GM23338 (cell line): Measurements from ENCODE around the gene KCNH5. TPM values are rescaled to one million over a fixed set of nuclear protein-coding genes. Genes with fewer than 3 reads are reported as not detected.

Experiments used
- ATAC-seq: fragments of 200-7000 bp; cut with Tn5 transposase; 3 replicates; pipeline ENCODE4 v1.9.1; 2020
- DNase-seq: peaks from one replicate; pipeline ENCODE4 v3.0.0-alpha.2; 2015; ENCODE audit warnings: low spot score
- H2AFZ ChIP-seq: fragments of 200-600 bp; sonication (generic); 2 replicates; pipeline ENCODE4 v1.8.0; 2016; ENCODE audit warnings: antibody characterized with exemption, mild to moderate bottlenecking, moderate library complexity
- H3F3A ChIP-seq: fragments of 200-600 bp; sonication (generic); replicated peaks from 2 replicates; pipeline ENCODE4 v1.8.0; 2017; ENCODE audit warnings: antibody characterized with exemption, mixed run types, low read depth
- H3K27ac ChIP-seq: fragments of 200-600 bp; sonication (generic); 2 replicates; pipeline ENCODE4 v1.6.1; 2016; ENCODE audit warnings: low read depth
- H3K27me3 ChIP-seq: fragments of 200-600 bp; sonication (generic); 2 replicates; pipeline ENCODE4 v1.8.0; 2016; ENCODE audit warnings: mild to moderate bottlenecking, mixed run types, moderate library complexity; ENCODE audit not compliant: insufficient read depth
- H3K36me3 ChIP-seq: fragments of 200-600 bp; sonication (generic); 2 replicates; pipeline ENCODE4 v1.8.0; 2016; ENCODE audit warnings: mild to moderate bottlenecking; ENCODE audit not compliant: insufficient read depth
- H3K4me1 ChIP-seq: fragments of 200-600 bp; sonication (generic); 2 replicates; pipeline ENCODE4 v1.8.0; 2016; ENCODE audit warnings: mild to moderate bottlenecking, moderate library complexity; ENCODE audit not compliant: insufficient read depth
- H3K4me2 ChIP-seq: fragments of 200-600 bp; sonication (generic); 2 replicates; pipeline ENCODE4 v1.7.1; 2017; ENCODE audit warnings: mixed run types
- H3K4me3 ChIP-seq: fragments of 200-600 bp; sonication (generic); 2 replicates; pipeline ENCODE4 v1.6.1; 2016; ENCODE audit warnings: mixed run types
- H3K79me2 ChIP-seq: fragments of 200-600 bp; sonication (generic); replicated peaks from 2 replicates; pipeline ENCODE4 v1.8.0; 2017; ENCODE audit warnings: mild to moderate bottlenecking; ENCODE audit not compliant: insufficient read depth
- H3K9me2 ChIP-seq: fragments of 200-600 bp; sonication (generic); 2 replicates; pipeline ENCODE4 v1.8.0; 2017; ENCODE audit not compliant: insufficient read depth
- H4K20me1 ChIP-seq: fragments of 200-600 bp; sonication (generic); replicated peaks from 2 replicates; pipeline ENCODE4 v1.8.0; 2017; ENCODE audit warnings: mild to moderate bottlenecking; ENCODE audit not compliant: insufficient read depth
- H3K27ac Mint-ChIP-seq: 2 replicates; pipeline ENCODE4 v1.8.0; 2020; ENCODE audit warnings: inconsistent platforms, mild to moderate bottlenecking, moderate library complexity, mixed read lengths
- H3K27me3 Mint-ChIP-seq: 3 replicates; pipeline ENCODE4 v1.8.0; 2022; ENCODE audit warnings: low read depth, mild to moderate bottlenecking, moderate library complexity, mixed read lengths, inconsistent platforms; ENCODE audit not compliant: insufficient read depth, poor library complexity
- H3K36me3 Mint-ChIP-seq: 3 replicates; pipeline ENCODE4 v1.8.0; 2021; ENCODE audit warnings: low read depth, mild to moderate bottlenecking, inconsistent platforms, moderate library complexity, mixed read lengths
- H3K4me1 Mint-ChIP-seq: 3 replicates; pipeline ENCODE4 v1.8.0; 2020; ENCODE audit warnings: mild to moderate bottlenecking, inconsistent platforms, mixed read lengths
- H3K4me3 Mint-ChIP-seq: 3 replicates; pipeline ENCODE4 v1.8.0; 2021; ENCODE audit warnings: moderate library complexity, mild to moderate bottlenecking, inconsistent platforms, mixed read lengths
- H3K9me3 Mint-ChIP-seq: 3 replicates; pipeline ENCODE4 v1.8.0; 2020; ENCODE audit warnings: moderate library complexity, mild to moderate bottlenecking, inconsistent platforms, mixed read lengths
- CREB1 ChIP-seq: fragments of 250-450 bp; sonication (Bioruptor Pico); IDR thresholded peaks from 2 replicates; pipeline ENCODE4 v1.5.0; 2020; ENCODE audit warnings: low read depth, mild to moderate bottlenecking, moderate library complexity
- ETS1 ChIP-seq: IDR thresholded peaks from 2 replicates; pipeline ENCODE4 v1.6.1; 2016; ENCODE audit warnings: antibody characterized with exemption
- EZH2 ChIP-seq: fragments of 200-600 bp; sonication (generic); IDR thresholded peaks from one replicate; pipeline ENCODE4 v1.8.0; 2017; ENCODE audit warnings: antibody characterized with exemption, mild to moderate bottlenecking, low read depth; ENCODE audit not compliant: unreplicated experiment
- EZH2phosphoT487 ChIP-seq: fragments of 200-600 bp; sonication (generic); IDR thresholded peaks from one replicate; pipeline ENCODE4 v1.8.1; 2018; ENCODE audit warnings: antibody characterized with exemption; ENCODE audit not compliant: unreplicated experiment
- JUNB ChIP-seq: IDR thresholded peaks from one replicate; pipeline ENCODE4 v1.6.1; 2016; ENCODE audit warnings: antibody characterized with exemption; ENCODE audit not compliant: unreplicated experiment
- POLR2AphosphoS5 ChIP-seq: IDR thresholded peaks from 2 replicates; pipeline ENCODE4 v1.6.1; 2016; ENCODE audit warnings: antibody characterized with exemption, low read depth
- ZNF114 ChIP-seq: fragments of 250-450 bp; sonication (Bioruptor Pico); IDR thresholded peaks from 2 replicates; pipeline ENCODE4 v1.5.0; 2020; ENCODE audit warnings: mild to moderate bottlenecking, moderate library complexity
- polyA plus RNA-seq: library from polyadenylated mRNA; unstranded; fragments of >200 nt; fragmentation: Nextera tagmentation; extraction: Ambion mirVana; gene quantifications from 2 replicates; pipeline ENCODE4 v1.2.1, GENCODE V29; 2016
- total RNA-seq: library from RNA; depleted of rRNA; stranded (reverse); fragments of >200 nt; shearing (Covaris generic); gene quantifications from 2 replicates; pipeline ENCODE4 v1.2.3, GENCODE V29; 2014
- TF ChIP-seq, protein P1 (sequence below), 2 experiments: fragments of 200-600 bp in 1 of 2; sonication (generic) in 1 of 2; conservative IDR thresholded peaks; 2 replicates each; pipeline versions ENCODE4 v1.5.1 to v1.6.1; 2016 to 2017; ENCODE audit warnings: antibody characterized with exemption in 2 of 2, low read depth in 2 of 2, mild to moderate bottlenecking in 2 of 2, moderate library complexity in 1 of 2

The KCNH5 gene
- total and polyA plus RNA-seq, 2 experiments from 2014 or later = 0.71 to 0.83 TPM

DNA sequence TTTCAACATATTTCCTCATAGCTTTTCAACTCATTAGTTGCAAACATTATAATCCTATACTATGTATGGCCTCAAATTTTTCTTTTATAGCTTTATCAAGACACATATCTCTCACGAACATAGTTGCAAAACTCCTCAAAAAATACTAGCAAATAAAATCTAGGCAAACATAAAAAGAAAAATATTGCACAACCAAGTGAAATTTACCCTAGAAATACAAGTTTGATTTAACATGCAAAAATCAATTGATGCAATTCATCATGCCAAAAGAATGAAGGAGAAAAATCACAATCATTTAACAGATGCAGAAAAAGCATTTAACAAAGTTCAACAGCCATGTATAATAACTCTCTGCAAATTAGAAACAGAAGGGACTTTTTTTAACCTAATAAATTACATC lies 33.3 kb upstream of the KCNH5 start:
- no peak for ATAC-seq
- H3K4me3 Mint-ChIP-seq = no peak overlapping the region
- H3K27ac ChIP-seq = no peak overlapping the region

GRCh38 chr14:63076488-63076887 lies 31.2 kb upstream of the KCNH5 start:
- Histone ChIP-seq H3K4me3 (no peak overlapping the region), H3K4me2 (no peak overlapping the region), H3K79me2 (no peaks in the 10 kb centered on the region), H3K27ac (no peak overlapping the region), H3K36me3 (no peaks in the 10 kb centered on the region), H3K4me1 (no peaks in the 10 kb centered on the region), H3K9me2 (no peaks in the 10 kb centered on the region; the same call in 1 of the 2 replicates), H4K20me1 (no peaks in the 10 kb centered on the region), H2AFZ (peak overlapping the region; percentile 45; the same call in 1 of the 2 replicates), H3F3A (no peaks in the 10 kb centered on the region), H3K27me3 (no peaks in the 10 kb centered on the region)
- H3K9me3 Mint-ChIP-seq = no peaks in the 10 kb centered on the region; the same call in 2 of the 3 replicates
- no peaks in the 10 kb centered on the region for H3K4me1 Mint-ChIP-seq
- DNase-seq (no peak), ATAC-seq (no peak)
- H3K27me3 Mint-ChIP-seq = no peaks in the 10 kb centered on the region
- H3K4me3 Mint-ChIP-seq = no peak overlapping the region
- TF ChIP-seq ZNF114 (CRISPR knock-in tag) (no peak), POLR2AphosphoS5 (no peak), JUNB (no peak), CREB1 (no peak), ETS1 (no peak)
- no peaks in the 10 kb centered on the region; the same call in 2 of the 3 replicates for H3K36me3 Mint-ChIP-seq
- H3K27ac Mint-ChIP-seq = no peak overlapping the region

More for the DNA sequence above, 33.3 kb upstream of the KCNH5 start:
- no peak for TF ChIP-seq EZH2phosphoT487
- no peak for TF ChIP-seq ETS1
- no peak for TF ChIP-seq POLR2AphosphoS5
- TF ChIP-seq, protein P1, sequence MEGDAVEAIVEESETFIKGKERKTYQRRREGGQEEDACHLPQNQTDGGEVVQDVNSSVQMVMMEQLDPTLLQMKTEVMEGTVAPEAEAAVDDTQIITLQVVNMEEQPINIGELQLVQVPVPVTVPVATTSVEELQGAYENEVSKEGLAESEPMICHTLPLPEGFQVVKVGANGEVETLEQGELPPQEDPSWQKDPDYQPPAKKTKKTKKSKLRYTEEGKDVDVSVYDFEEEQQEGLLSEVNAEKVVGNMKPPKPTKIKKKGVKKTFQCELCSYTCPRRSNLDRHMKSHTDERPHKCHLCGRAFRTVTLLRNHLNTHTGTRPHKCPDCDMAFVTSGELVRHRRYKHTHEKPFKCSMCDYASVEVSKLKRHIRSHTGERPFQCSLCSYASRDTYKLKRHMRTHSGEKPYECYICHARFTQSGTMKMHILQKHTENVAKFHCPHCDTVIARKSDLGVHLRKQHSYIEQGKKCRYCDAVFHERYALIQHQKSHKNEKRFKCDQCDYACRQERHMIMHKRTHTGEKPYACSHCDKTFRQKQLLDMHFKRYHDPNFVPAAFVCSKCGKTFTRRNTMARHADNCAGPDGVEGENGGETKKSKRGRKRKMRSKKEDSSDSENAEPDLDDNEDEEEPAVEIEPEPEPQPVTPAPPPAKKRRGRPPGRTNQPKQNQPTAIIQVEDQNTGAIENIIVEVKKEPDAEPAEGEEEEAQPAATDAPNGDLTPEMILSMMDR (conservative IDR thresholded peaks at IDR 0.05; ENCODE audit: low read depth in 2 of 2) = no peak
- no peak for TF ChIP-seq EZH2
- no peaks in the 10 kb centered on the region for H3K79me2 ChIP-seq
- H3K27me3 Mint-ChIP-seq = no peaks in the 10 kb centered on the region
- no peaks in the 10 kb centered on the region for H3K9me2 ChIP-seq
- H3K9me3 Mint-ChIP-seq = no peaks in the 10 kb centered on the region; the same call in 2 of the 3 replicates
- H2AFZ ChIP-seq = no peak overlapping the region
- no peak overlapping the region for H3K4me2 ChIP-seq
- no peaks in the 10 kb centered on the region for H4K20me1 ChIP-seq
- no peak overlapping the region for H3K4me3 ChIP-seq
- H3K27ac Mint-ChIP-seq = no peak overlapping the region
- no peaks in the 10 kb centered on the region for H3K4me1 Mint-ChIP-seq
- no peaks in the 10 kb centered on the region for H3K27me3 ChIP-seq
- no peaks in the 10 kb centered on the region for H3K4me1 ChIP-seq
- H3K36me3 ChIP-seq = no peaks in the 10 kb centered on the region
- DNase-seq = no peak
- no peaks in the 10 kb centered on the region for H3K36me3 Mint-ChIP-seq
- no peaks in the 10 kb centered on the region for H3F3A ChIP-seq
